ENCODE results near the gene RAB29. TPM values are rescaled to one million over a fixed set of nuclear protein-coding genes. Genes with fewer than 3 reads are reported as not detected.

RAB29 gene
- total and polyA plus RNA-seq, 9 of the 15 experiments (the other 6 are each of a cell fraction or from before 2014, with no cell fraction given): 6.3 to 17.6 (median 8.0) TPM

DNA sequence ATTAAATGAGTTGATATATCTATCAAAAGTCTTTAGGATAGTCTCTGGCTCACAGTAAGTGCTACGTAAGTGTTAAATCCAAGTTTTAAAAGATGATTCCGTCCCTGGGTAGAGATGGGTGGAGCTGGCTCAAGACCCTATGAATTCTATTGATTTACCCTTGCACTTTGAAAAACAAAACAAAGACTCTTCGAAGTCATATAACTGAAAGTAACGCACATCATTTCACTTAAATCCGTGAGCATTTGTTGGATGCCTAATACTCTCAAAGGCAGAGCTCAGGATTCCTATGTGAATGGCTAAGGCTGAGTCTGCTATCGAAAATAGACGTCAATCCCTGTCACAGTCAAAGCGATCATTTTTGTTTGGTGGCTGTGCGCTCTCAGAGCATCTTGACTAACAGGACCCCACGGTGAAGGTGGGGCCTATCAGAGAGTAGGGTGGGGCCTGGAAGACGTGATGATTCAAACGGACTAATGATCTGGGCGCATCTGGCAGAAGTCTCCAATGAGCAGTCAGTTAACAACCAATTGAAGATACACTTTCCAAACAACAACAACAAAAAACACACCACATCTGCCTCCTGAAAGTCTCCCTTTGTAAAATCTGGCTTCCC is 24.1 kb downstream of the RAB29 start (continued):
- TF ChIP-seq, protein P1, sequence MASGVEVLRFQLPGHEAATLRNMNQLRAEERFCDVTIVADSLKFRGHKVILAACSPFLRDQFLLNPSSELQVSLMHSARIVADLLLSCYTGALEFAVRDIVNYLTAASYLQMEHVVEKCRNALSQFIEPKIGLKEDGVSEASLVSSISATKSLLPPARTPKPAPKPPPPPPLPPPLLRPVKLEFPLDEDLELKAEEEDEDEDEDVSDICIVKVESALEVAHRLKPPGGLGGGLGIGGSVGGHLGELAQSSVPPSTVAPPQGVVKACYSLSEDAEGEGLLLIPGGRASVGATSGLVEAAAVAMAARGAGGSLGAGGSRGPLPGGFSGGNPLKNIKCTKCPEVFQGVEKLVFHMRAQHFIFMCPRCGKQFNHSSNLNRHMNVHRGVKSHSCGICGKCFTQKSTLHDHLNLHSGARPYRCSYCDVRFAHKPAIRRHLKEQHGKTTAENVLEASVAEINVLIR (CRISPR knock-in tag; IDR thresholded peaks at IDR 0.05): no peak
- TF ChIP-seq SMARCA4 (IDR thresholded peaks at IDR 0.05) (no peak), ZNF3 (CRISPR knock-in tag; IDR thresholded peaks at IDR 0.05) (peak; percentile 78), ELF1 (tag; IDR thresholded peaks at IDR 0.05) (no peak), SMAD1 (IDR thresholded peaks at IDR 0.05; ENCODE audit: low read depth, low read length, partially characterized antibody) (no peak), CBFA2T2 (conservative IDR thresholded peaks at IDR 0.05) (no peak; the same call in 1 of the 2 replicates), ZBTB7A (IDR thresholded peaks at IDR 0.05; ENCODE audit: borderline replicate concordance, control insufficient read depth, low read depth, low read length) (peak; percentile 30; the same call in 1 of the 2 replicates), CHD4 (IDR thresholded peaks at IDR 0.05; ENCODE audit: insufficient read depth, insufficient replicate concordance, low read depth, low read length, poor library complexity, severe bottlenecking) (peak; percentile 42), CXXC5 (CRISPR knock-in tag; IDR thresholded peaks at IDR 0.05) (no peak), NCOA1 (IDR thresholded peaks at IDR 0.05; ENCODE audit: low read depth) (0 out of 2 replicates have a peak, but pooled peaks have one; percentile 2), GABPA (tag; conservative IDR thresholded peaks at IDR 0.05; ENCODE audit: low read depth) (peak; percentile 9; the same call in 1 of the 2 replicates), ZNF583 (CRISPR knock-in tag; IDR thresholded peaks at IDR 0.05) (no peak), MYBL2 (IDR thresholded peaks at IDR 0.05; ENCODE audit: low read depth) (peak; percentile 57), MYBL2 (CRISPR knock-in tag; IDR thresholded peaks at IDR 0.05; ENCODE audit: borderline replicate concordance) (no peak), ELF2 (CRISPR knock-in tag; IDR thresholded peaks at IDR 0.05) (0 out of 2 replicates have a peak, but pooled peaks have one; percentile 52), SIN3A (IDR thresholded peaks at IDR 0.05; ENCODE audit: borderline replicate concordance in 2 of 2, control insufficient read depth in 1 of 2, low read depth in 2 of 2, low read length in 2 of 2) (no peak), ADNP (tag; IDR thresholded peaks at IDR 0.05) (peak; percentile 97), CCNT2 (IDR thresholded peaks at IDR 0.05; ENCODE audit: borderline replicate concordance, extremely low read depth, insufficient read length, low read depth, low read length) (no peak), STAT5B (CRISPR knock-in tag; IDR thresholded peaks at IDR 0.05) (no peak)
- TF ChIP-seq, protein P2, sequence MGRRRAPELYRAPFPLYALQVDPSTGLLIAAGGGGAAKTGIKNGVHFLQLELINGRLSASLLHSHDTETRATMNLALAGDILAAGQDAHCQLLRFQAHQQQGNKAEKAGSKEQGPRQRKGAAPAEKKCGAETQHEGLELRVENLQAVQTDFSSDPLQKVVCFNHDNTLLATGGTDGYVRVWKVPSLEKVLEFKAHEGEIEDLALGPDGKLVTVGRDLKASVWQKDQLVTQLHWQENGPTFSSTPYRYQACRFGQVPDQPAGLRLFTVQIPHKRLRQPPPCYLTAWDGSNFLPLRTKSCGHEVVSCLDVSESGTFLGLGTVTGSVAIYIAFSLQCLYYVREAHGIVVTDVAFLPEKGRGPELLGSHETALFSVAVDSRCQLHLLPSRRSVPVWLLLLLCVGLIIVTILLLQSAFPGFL (CRISPR knock-in tag; IDR thresholded peaks at IDR 0.05): 0 out of 2 replicates have a peak, but pooled peaks have one; percentile 53

Measured in K562 (cell line).